Fibroblast of lung (primary cell): Measurements from ENCODE around the gene OARD1. TPM values are rescaled to one million over a fixed set of nuclear protein-coding genes. Genes with fewer than 3 reads are reported as not detected.

Experiments
- DNase-seq, 2 donors: peaks; one replicate each; pipeline versions ENCODE4 v3.0.0 to v3.0.0-alpha.2; 2010; ENCODE audit warnings: low read depth in 2 of 2
- H2AFZ ChIP-seq: 2 replicates; pipeline ENCODE4 v1.5.1; 2012; ENCODE audit warnings: low read length, control low read depth, inconsistent platforms
- H3K27ac ChIP-seq: 2 replicates; pipeline ENCODE4 v1.5.1; 2011; ENCODE audit warnings: low read length, control low read depth; ENCODE audit not compliant: insufficient read depth
- H3K27me3 ChIP-seq: 2 replicates; pipeline ENCODE4 v1.5.1; 2011; ENCODE audit warnings: mild to moderate bottlenecking, low read length; ENCODE audit not compliant: control insufficient read depth, insufficient read depth
- H3K36me3 ChIP-seq: 2 replicates; pipeline ENCODE4 v1.5.1; 2011; ENCODE audit warnings: low read length; ENCODE audit not compliant: control insufficient read depth, insufficient read depth
- H3K4me1 ChIP-seq: 2 replicates; pipeline ENCODE4 v1.5.1; 2011; ENCODE audit warnings: low read length; ENCODE audit not compliant: control insufficient read depth, insufficient read depth; ENCODE audit errors: extremely low read depth
- H3K4me2 ChIP-seq: 2 replicates; pipeline ENCODE4 v1.5.1; 2011; ENCODE audit warnings: low read length, control low read depth; ENCODE audit not compliant: insufficient read depth; ENCODE audit errors: extremely low read depth
- H3K4me3 ChIP-seq, 4 experiments: fragments of 200-600 bp in 1 of 4; sonication (generic) in 1 of 4; replicated peaks in 1 of 4; 2 replicates each; pipeline ENCODE4 v1.5.1; 2011 to 2016; ENCODE audit warnings: low read length in 4 of 4, low read depth in 3 of 4, mild to moderate bottlenecking in 3 of 4, control low read depth in 2 of 4, inconsistent platforms in 1 of 4, mixed read lengths in 1 of 4; ENCODE audit not compliant: insufficient read depth in 1 of 4; ENCODE audit errors: control extremely low read depth in 1 of 4
- H3K79me2 ChIP-seq: 2 replicates; pipeline ENCODE4 v1.5.1; 2012; ENCODE audit warnings: mild to moderate bottlenecking, low read length, inconsistent platforms; ENCODE audit not compliant: control insufficient read depth, insufficient read depth
- H3K9ac ChIP-seq: 2 replicates; pipeline ENCODE4 v1.5.1; 2011; ENCODE audit warnings: mild to moderate bottlenecking, low read length, control low read depth; ENCODE audit not compliant: insufficient read depth
- H3K9me3 ChIP-seq: 2 replicates; pipeline ENCODE4 v1.5.1; 2012; ENCODE audit warnings: low read depth, low read length; ENCODE audit not compliant: control insufficient read depth, insufficient read depth
- H4K20me1 ChIP-seq: 2 replicates; pipeline ENCODE4 v1.5.1; 2011; ENCODE audit warnings: low read length; ENCODE audit not compliant: control insufficient read depth, insufficient read depth; ENCODE audit errors: extremely low read depth
- CTCF ChIP-seq, 2 donors: IDR thresholded peaks in 1 of 2; conservative IDR thresholded peaks in 1 of 2; 1 replicate in 1 of 2; 2 replicates in 1 of 2; pipeline ENCODE4 v1.5.1; 2011 to 2012; ENCODE audit warnings: low read length in 2 of 2, control low read depth in 1 of 2, inconsistent platforms in 1 of 2, low read depth in 1 of 2, mild to moderate bottlenecking in 1 of 2
- EZH2 ChIP-seq: IDR thresholded peaks from 2 replicates; pipeline ENCODE4 v1.5.1; 2012; ENCODE audit warnings: low read length, control low read depth, mild to moderate bottlenecking; ENCODE audit errors: missing control alignments
- polyA plus RNA-seq, 2 donors: library from polyadenylated mRNA; depleted of rRNA in 1 of 2; stranded (reverse) in 1 of 2; unstranded in 1 of 2; fragments of >200 nt; gene quantifications; 2 replicates each; pipeline ENCODE4 v1.2.1, GENCODE V29; 2011 to 2012; ENCODE audit warnings: missing spikeins in 1 of 2
- total RNA-seq: library from RNA; depleted of rRNA; stranded (reverse); fragments of >200 nt; gene quantifications from 2 replicates; pipeline ENCODE4 v1.2.1, GENCODE V29; 2014

The OARD1 gene
- total and polyA plus RNA-seq, 2 donors (not counting 1 experiment from before 2014, with no cell fraction given) = 9.8 to 12.4 TPM

DNA sequence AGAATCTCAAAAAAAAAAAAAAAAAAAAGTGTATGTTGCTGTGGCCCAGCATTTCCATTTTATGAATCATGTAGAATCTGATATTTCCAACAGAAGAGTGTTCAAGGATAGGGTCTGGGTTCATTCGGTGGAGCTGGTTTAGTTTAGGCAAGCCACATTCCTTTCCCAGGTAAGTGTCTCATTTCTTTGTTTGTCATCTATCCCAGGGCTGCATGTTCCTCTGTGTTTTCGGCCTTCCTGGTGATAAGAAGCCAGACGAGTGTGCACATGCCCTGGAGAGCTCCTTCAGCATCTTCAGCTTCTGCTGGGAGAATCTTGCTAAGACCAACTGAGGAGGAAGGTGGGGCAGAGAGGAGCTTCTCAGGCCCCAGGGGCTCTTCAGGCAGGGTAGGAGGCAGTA, 38.9 kb upstream of the OARD1 start:
- Histone ChIP-seq H3K9ac (no peak overlapping the region), H3K79me2 (no peaks in the 10 kb centered on the region), H3K4me2 (no peak overlapping the region), H3K27ac (no peak overlapping the region), H3K9me3 (no peaks in the 10 kb centered on the region), H3K4me1 (no peaks in the 10 kb centered on the region), H3K36me3 (no peaks in the 10 kb centered on the region), H3K27me3 (no peaks in the 10 kb centered on the region), H2AFZ (no peak overlapping the region), H4K20me1 (no peaks in the 10 kb centered on the region), H3K4me3 (no peak overlapping the region)
- TF ChIP-seq CTCF (conservative IDR thresholded peaks at IDR 0.05 in 1 of 2, IDR thresholded peaks at IDR 0.05 in 1 of 2; ENCODE audit: low read depth in 1 of 2, low read length in 2 of 2) = no peak
- no peak for TF ChIP-seq EZH2
- DNase-seq = no peak

GRCh38 chr6:41103847-41104246, 31.7 kb upstream of the OARD1 start:
- H2AFZ ChIP-seq = no peak overlapping the region
- no peaks in the 10 kb centered on the region for H3K4me1 ChIP-seq
- H3K4me3 ChIP-seq = no peak overlapping the region
- no peak overlapping the region for H3K4me2 ChIP-seq
- no peak overlapping the region for H3K9ac ChIP-seq
- no peak for DNase-seq
- peaks cover 4% of the 10 kb centered on the region for H3K36me3 ChIP-seq
- no peaks in the 10 kb centered on the region for H3K79me2 ChIP-seq
- no peaks in the 10 kb centered on the region for H3K27me3 ChIP-seq
- H3K27ac ChIP-seq = no peak overlapping the region
- no peaks in the 10 kb centered on the region for H3K9me3 ChIP-seq
- no peaks in the 10 kb centered on the region for H4K20me1 ChIP-seq
- TF ChIP-seq CTCF (conservative IDR thresholded peaks at IDR 0.05 in 1 of 2, IDR thresholded peaks at IDR 0.05 in 1 of 2; ENCODE audit: low read depth in 1 of 2, low read length in 2 of 2) (no peak), EZH2 (no peak)

GRCh38 chr6:41100871-41101287, 28.7 kb upstream of the OARD1 start:
- Histone ChIP-seq H2AFZ (no peak overlapping the region), H3K9ac (no peak overlapping the region), H3K4me3 (no peak overlapping the region), H3K9me3 (no peaks in the 10 kb centered on the region), H3K36me3 (peaks cover 10% of the 10 kb centered on the region), H3K27me3 (no peaks in the 10 kb centered on the region), H3K79me2 (no peaks in the 10 kb centered on the region), H3K27ac (no peak overlapping the region), H3K4me2 (no peak overlapping the region), H4K20me1 (no peaks in the 10 kb centered on the region), H3K4me1 (no peaks in the 10 kb centered on the region)
- TF ChIP-seq EZH2 (no peak), CTCF (conservative IDR thresholded peaks at IDR 0.05 in 1 of 2, IDR thresholded peaks at IDR 0.05 in 1 of 2; ENCODE audit: low read depth in 1 of 2, low read length in 2 of 2) (no peak)
- no peak for DNase-seq
